Activated T-helper 1 cell treated with anti-CD3 and anti-CD28 coated beads, Interleukin-12 subunit alpha, Interleukin-12 subunit beta, Interleukin-2, Interleukin-4 antibody, amounts not matched to agents 30 ng/mL and 10 ng/mL and 1 ng/mL, durations not matched to agents 14 hours and 24 hours and 36 hours (primary cell): ENCODE data around the gene CEP250. TPM values are rescaled to one million over a fixed set of nuclear protein-coding genes. Genes with fewer than 3 reads are reported as not detected.

Experiments
- DNase-seq: peaks from one replicate; pipeline ENCODE4 v3.0.0; 2021; ENCODE audit warnings: low spot score
- H3K27ac Mint-ChIP-seq: one replicate; pipeline ENCODE4 v1.8.0; 2021; ENCODE audit warnings: mild to moderate bottlenecking, mixed read lengths
- H3K27me3 Mint-ChIP-seq: one replicate; pipeline ENCODE4 v1.8.0; 2022; ENCODE audit warnings: mild to moderate bottlenecking, moderate library complexity, mixed read lengths; ENCODE audit not compliant: insufficient read depth
- H3K36me3 Mint-ChIP-seq: one replicate; pipeline ENCODE4 v1.8.0; 2021; ENCODE audit warnings: low read depth, mixed read lengths
- H3K4me1 Mint-ChIP-seq: one replicate; pipeline ENCODE4 v1.8.0; 2021; ENCODE audit warnings: low read depth, mixed read lengths
- H3K4me3 Mint-ChIP-seq: one replicate; pipeline ENCODE4 v1.8.0; 2021; ENCODE audit warnings: mild to moderate bottlenecking, moderate library complexity, mixed read lengths
- H3K9me3 Mint-ChIP-seq: one replicate; pipeline ENCODE4 v1.8.0; 2021; ENCODE audit warnings: mixed read lengths
- intact Hi-C: fragments of 100-400 bp; cut with micrococcal nuclease; formaldehyde crosslinking; loops from one replicate; pipeline ENCODE4 v1.15.1; 2024
- total RNA-seq: library from RNA; stranded (reverse); gene quantifications from 2 replicates; pipeline ENCODE4 v1.2.3, GENCODE V29; 2022

The CEP250 gene
- total RNA-seq, 1 donor from 2014 or later, result 45.6 TPM

GRCh38 chr20:35568645-35569044 is 113.2 kb downstream of the CEP250 start:
- Mint-ChIP-seq H3K36me3 (no peaks in the 10 kb centered on the region), H3K9me3 (peaks cover 5% of the 10 kb centered on the region), H3K4me3 (no peak overlapping the region), H3K27ac (no peak overlapping the region), H3K4me1 (no peaks in the 10 kb centered on the region), H3K27me3 (peaks cover 18% of the 10 kb centered on the region)
- no peak for DNase-seq
- intact Hi-C loops, result no loop called here

Other genes starting within 250 kb of the CEP250 start
- 0.05 TPM in 1 of 2 replicates, not detected in the other for gene MMP24, start 228.9 kb upstream of the CEP250 start, total RNA-seq
- gene MMP24OS, start 177.5 kb upstream of the CEP250 start, total RNA-seq, result 25.0 and 27.0 TPM in 2 replicates
- gene EIF6, start 170.8 kb upstream of the CEP250 start, total RNA-seq, result 232 TPM in 2 replicates
- gene FAM83C, start 163.2 kb upstream of the CEP250 start, total RNA-seq, result not detected in 2 replicates
- 55.1 and 55.8 TPM in 2 replicates for gene UQCC1, start 43.6 kb upstream of the CEP250 start, total RNA-seq
- gene GDF5, start 17.4 kb upstream of the CEP250 start, total RNA-seq, result not detected in 2 replicates
- not detected in 2 replicates for gene C20orf173, start 74.1 kb downstream of the CEP250 start, total RNA-seq
- gene ERGIC3, start 86.5 kb downstream of the CEP250 start, total RNA-seq, result 132 and 137 TPM in 2 replicates
- gene SPAG4, start 160.2 kb downstream of the CEP250 start, total RNA-seq, result 3.6 and 5.1 TPM in 2 replicates
- gene CPNE1, start 209.3 kb downstream of the CEP250 start, total RNA-seq, result 304 and 308 TPM in 2 replicates
- 151 and 168 TPM in 2 replicates for gene RBM12, start 209.3 kb downstream of the CEP250 start, total RNA-seq
- 35.7 and 36.2 TPM in 2 replicates for gene NFS1, start 243.8 kb downstream of the CEP250 start, total RNA-seq
- gene ROMO1, start 243.8 kb downstream of the CEP250 start, total RNA-seq, result 80.3 and 95.6 TPM in 2 replicates